ENCODE results near the gene LHFPL6. TPM values are rescaled to one million over a fixed set of nuclear protein-coding genes. Genes with fewer than 3 reads are reported as not detected.

LHFPL6 gene
- polyA plus RNA-seq, 2 of the 4 experiments (the other 2 are of a cell fraction), result 1.7 to 5.4 TPM

DNA sequence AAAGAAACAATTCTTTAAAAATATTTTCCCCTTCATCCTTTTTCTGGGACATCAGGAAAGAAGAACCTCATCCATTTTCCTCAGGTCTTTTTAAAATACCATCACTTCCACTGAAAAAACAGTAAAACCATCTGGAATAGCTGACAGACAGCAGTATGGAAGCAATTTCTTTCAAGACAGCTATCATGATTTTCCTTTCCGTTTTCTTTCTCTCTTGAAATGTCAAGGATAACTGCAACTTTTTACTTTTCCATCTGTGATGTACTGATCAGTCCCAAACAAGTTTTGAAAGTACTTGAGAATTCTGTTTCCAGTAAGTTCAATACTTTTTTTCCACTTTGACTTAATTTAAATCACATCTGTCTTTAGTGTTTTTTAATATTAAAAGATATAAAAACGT is 211.2 kb downstream of the LHFPL6 start:
- 18% methylated on average over 2 of the region's 2 CpGs for WGBS (ENCODE audit: missing lambda C conversion rate)
- no peak overlapping the region for H3K4me2 ChIP-seq
- H3K9me3 ChIP-seq, result no peaks in the 10 kb centered on the region
- H3K4me3 ChIP-seq, result no peak overlapping the region
- TF ChIP-seq RFX5 (IDR thresholded peaks at IDR 0.05) (no peak), RAD21 (conservative IDR thresholded peaks at IDR 0.05 in 1 of 2, IDR thresholded peaks at IDR 0.05 in 1 of 2) (no peak), RCOR1 (IDR thresholded peaks at IDR 0.05; ENCODE audit: low read depth, low read length) (no peak), POLR2A (IDR thresholded peaks at IDR 0.05; ENCODE audit: low read length) (no peak), FOXS1 (CRISPR knock-in tag; IDR thresholded peaks at IDR 0.05) (no peak), FOSL2 (IDR thresholded peaks at IDR 0.05) (no peak), FOSL2 (CRISPR knock-in tag; IDR thresholded peaks at IDR 0.05) (no peak), CBX2 (IDR thresholded peaks at IDR 0.05; ENCODE audit: borderline replicate concordance, low read depth) (no peak)
- TF ChIP-seq, protein P1, sequence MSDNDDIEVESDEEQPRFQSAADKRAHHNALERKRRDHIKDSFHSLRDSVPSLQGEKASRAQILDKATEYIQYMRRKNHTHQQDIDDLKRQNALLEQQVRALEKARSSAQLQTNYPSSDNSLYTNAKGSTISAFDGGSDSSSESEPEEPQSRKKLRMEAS (IDR thresholded peaks at IDR 0.05), result no peak
- FAIRE-seq, result no peak
- ChIA-PET CTCF (no interaction called here), POLR2A (no interaction called here)
- H3K27ac ChIP-seq, result no peak overlapping the region
- ATAC-seq, result no peak
- H3K4me1 ChIP-seq, result no peaks in the 10 kb centered on the region
- no peak for DNase-seq (ENCODE audit: low read depth in 1 of 2, low spot score in 1 of 2)

- FAIRE-seq (no peak), ATAC-seq (no peak), DNase-seq (ENCODE audit: low read depth in 1 of 2, low spot score in 1 of 2) (no peak)
- H3K9me3 ChIP-seq, result no peaks in the 10 kb centered on the region
- TF ChIP-seq MYC (IDR thresholded peaks at IDR 0.05; ENCODE audit: borderline replicate concordance, low read length) (no peak), MAZ (IDR thresholded peaks at IDR 0.05; ENCODE audit: borderline replicate concordance, low read depth, low read length) (no peak), HOXA7 (CRISPR knock-in tag; IDR thresholded peaks at IDR 0.05) (no peak), EP300 (IDR thresholded peaks at IDR 0.05) (no peak), HOXB5 (CRISPR knock-in tag; IDR thresholded peaks at IDR 0.05) (no peak)
- ChIA-PET CTCF (no interaction called here), POLR2A (no interaction called here)
- 37% methylated on average over 5 of the region's 5 CpGs for WGBS (ENCODE audit: missing lambda C conversion rate)
- no peaks in the 10 kb centered on the region for H3K4me1 ChIP-seq
- H3K4me3 ChIP-seq, result no peak overlapping the region
- H3K27ac ChIP-seq, result no peak overlapping the region
- H3K4me2 ChIP-seq, result no peak overlapping the region
These were observed 214.0 kb downstream of the LHFPL6 start for GRCh38 chr13:39389013-39389412.

GRCh38 chr13:39385621-39386231 is 217.3 kb downstream of the LHFPL6 start:
- H3K4me3 ChIP-seq, result no peak overlapping the region
- ChIA-PET CTCF (no interaction called here), POLR2A (no interaction called here)
- 17% methylated on average over 3 of the region's 3 CpGs for WGBS (ENCODE audit: missing lambda C conversion rate)
- TF ChIP-seq HOXB5 (CRISPR knock-in tag; IDR thresholded peaks at IDR 0.05), result no peak
- TF ChIP-seq RFX5 (IDR thresholded peaks at IDR 0.05), result no peak
- no peak for TF ChIP-seq NFE2L2 (conservative IDR thresholded peaks at IDR 0.05; ENCODE audit: low read length)
- TF ChIP-seq ZC3H11A (IDR thresholded peaks at IDR 0.05), result no peak
- TF ChIP-seq, protein P2, sequence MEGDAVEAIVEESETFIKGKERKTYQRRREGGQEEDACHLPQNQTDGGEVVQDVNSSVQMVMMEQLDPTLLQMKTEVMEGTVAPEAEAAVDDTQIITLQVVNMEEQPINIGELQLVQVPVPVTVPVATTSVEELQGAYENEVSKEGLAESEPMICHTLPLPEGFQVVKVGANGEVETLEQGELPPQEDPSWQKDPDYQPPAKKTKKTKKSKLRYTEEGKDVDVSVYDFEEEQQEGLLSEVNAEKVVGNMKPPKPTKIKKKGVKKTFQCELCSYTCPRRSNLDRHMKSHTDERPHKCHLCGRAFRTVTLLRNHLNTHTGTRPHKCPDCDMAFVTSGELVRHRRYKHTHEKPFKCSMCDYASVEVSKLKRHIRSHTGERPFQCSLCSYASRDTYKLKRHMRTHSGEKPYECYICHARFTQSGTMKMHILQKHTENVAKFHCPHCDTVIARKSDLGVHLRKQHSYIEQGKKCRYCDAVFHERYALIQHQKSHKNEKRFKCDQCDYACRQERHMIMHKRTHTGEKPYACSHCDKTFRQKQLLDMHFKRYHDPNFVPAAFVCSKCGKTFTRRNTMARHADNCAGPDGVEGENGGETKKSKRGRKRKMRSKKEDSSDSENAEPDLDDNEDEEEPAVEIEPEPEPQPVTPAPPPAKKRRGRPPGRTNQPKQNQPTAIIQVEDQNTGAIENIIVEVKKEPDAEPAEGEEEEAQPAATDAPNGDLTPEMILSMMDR (IDR thresholded peaks at IDR 0.05), result no peak
- TF ChIP-seq, protein P3, sequence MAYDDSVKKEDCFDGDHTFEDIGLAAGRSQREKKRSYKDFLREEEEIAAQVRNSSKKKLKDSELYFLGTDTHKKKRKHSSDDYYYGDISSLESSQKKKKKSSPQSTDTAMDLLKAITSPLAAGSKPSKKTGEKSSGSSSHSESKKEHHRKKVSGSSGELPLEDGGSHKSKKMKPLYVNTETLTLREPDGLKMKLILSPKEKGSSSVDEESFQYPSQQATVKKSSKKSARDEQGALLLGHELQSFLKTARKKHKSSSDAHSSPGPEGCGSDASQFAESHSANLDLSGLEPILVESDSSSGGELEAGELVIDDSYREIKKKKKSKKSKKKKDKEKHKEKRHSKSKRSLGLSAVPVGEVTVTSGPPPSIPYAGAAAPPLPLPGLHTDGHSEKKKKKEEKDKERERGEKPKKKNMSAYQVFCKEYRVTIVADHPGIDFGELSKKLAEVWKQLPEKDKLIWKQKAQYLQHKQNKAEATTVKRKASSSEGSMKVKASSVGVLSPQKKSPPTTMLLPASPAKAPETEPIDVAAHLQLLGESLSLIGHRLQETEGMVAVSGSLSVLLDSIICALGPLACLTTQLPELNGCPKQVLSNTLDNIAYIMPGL (CRISPR knock-in tag; IDR thresholded peaks at IDR 0.05; ENCODE audit: borderline replicate concordance), result no peak
- no peak for TF ChIP-seq EHF (CRISPR knock-in tag; IDR thresholded peaks at IDR 0.05)
- no peak for TF ChIP-seq RNF2 (IDR thresholded peaks at IDR 0.05; ENCODE audit: borderline replicate concordance, low read depth)
- no peak for TF ChIP-seq JUNB (IDR thresholded peaks at IDR 0.05)
- TF ChIP-seq HOXB13 (CRISPR knock-in tag; IDR thresholded peaks at IDR 0.05; ENCODE audit: low read depth), result no peak
- no peak for TF ChIP-seq GATA3 (IDR thresholded peaks at IDR 0.05; ENCODE audit: borderline replicate concordance)
- TF ChIP-seq POLR2AphosphoS2 (conservative IDR thresholded peaks at IDR 0.05; ENCODE audit: low read length), result no peak
- FAIRE-seq (no peak), ATAC-seq (no peak), DNase-seq (ENCODE audit: low read depth in 1 of 2, low spot score in 1 of 2) (no peak)
- no peaks in the 10 kb centered on the region for H3K4me1 ChIP-seq
- H3K9me3 ChIP-seq, result no peaks in the 10 kb centered on the region
- H3K4me2 ChIP-seq, result no peak overlapping the region
- H3K27ac ChIP-seq, result no peak overlapping the region
